Astrocyte of the spinal cord (primary cell): ENCODE measurements around the gene MLIP.

ENCODE experiments used
- DNase-seq: peaks from one replicate; pipeline ENCODE4 v3.0.0; 2011; ENCODE audit warnings: low read depth, low spot score
- H3K4me3 ChIP-seq: 2 replicates; pipeline ENCODE4 v1.5.1; 2011; ENCODE audit warnings: low read depth, mild to moderate bottlenecking, low read length, moderate library complexity
- in situ Hi-C: cut with HindIII; loops from 2 replicates; pipeline ENCODE4 v1.10.0; 2017; ENCODE audit warnings: low sequenced_read_pairs
- TF ChIP-seq, protein P1 (sequence below): IDR thresholded peaks from 2 replicates; pipeline ENCODE4 v1.5.1; 2012; ENCODE audit warnings: low read depth, mild to moderate bottlenecking, low read length, inconsistent platforms

Gene MLIP

DNA sequence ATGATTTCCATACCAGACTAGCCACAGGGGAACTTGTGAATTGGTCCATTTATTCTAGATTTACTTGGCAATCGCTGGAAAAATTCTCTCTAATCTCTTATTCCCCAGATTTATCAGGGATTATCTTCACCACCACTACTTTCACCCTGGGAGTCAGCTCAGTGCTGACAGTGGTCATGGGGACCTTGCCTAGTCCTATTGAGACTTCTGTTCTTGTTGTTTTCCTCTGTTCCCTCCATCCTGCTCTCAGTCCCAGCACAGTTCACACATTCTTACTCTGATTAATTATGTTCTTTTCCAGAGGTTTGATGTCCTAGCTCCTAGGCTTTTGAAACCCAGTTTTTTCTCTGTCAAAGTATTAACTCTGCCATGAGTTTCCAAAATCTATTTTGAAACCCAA, 103.0 kb downstream of the MLIP start:
- no peak overlapping the region for H3K4me3 ChIP-seq
- DNase-seq = no peak
- TF ChIP-seq, protein P1, sequence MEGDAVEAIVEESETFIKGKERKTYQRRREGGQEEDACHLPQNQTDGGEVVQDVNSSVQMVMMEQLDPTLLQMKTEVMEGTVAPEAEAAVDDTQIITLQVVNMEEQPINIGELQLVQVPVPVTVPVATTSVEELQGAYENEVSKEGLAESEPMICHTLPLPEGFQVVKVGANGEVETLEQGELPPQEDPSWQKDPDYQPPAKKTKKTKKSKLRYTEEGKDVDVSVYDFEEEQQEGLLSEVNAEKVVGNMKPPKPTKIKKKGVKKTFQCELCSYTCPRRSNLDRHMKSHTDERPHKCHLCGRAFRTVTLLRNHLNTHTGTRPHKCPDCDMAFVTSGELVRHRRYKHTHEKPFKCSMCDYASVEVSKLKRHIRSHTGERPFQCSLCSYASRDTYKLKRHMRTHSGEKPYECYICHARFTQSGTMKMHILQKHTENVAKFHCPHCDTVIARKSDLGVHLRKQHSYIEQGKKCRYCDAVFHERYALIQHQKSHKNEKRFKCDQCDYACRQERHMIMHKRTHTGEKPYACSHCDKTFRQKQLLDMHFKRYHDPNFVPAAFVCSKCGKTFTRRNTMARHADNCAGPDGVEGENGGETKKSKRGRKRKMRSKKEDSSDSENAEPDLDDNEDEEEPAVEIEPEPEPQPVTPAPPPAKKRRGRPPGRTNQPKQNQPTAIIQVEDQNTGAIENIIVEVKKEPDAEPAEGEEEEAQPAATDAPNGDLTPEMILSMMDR = no peak
- in situ Hi-C loops = no loop called here

DNA sequence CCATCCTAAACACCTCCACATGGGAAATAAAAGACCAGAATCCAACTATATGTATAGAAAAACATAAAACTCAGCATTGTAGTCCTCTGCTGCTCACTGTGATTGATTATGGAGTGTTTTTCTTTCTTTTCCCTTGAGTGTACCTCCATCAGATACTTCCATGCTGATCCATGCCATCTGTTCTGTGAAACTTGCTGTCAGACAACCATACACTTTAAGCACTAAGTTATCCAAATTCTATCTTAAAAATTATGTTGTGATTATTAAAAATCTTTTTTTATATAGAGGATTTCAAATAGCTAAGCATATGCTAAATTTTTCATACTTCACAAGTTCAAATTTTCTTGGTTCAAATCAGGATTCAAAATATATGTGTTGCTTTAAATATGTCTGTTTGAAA, 105.1 kb downstream of the MLIP start:
- TF ChIP-seq, protein P1 = no peak
- in situ Hi-C loops = no loop called here

DNA sequence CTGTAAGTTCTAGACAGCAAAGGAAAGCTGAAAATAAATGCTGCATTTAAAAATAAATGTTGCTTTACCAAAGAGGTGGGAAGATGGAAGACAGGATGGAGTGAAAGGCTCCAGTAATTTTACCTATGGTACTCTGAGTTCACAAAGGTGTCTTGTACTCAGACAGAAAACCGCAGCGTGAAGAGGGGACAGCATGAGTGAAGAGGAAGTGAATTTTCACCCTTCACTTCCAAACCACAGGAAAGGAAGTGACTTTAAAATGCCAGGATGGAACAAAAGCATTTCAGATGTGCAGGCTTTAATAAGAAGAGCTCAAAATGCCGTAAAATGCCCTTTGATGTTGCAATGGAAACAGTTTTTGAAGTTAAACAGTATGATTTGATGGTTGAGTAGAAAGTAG, 105.8 kb downstream of the MLIP start:
- TF ChIP-seq, protein P1 = no peak
- in situ Hi-C loops = no loop called here
- no peak for DNase-seq
- H3K4me3 ChIP-seq = no peak overlapping the region

More for the DNA sequence above, 105.1 kb downstream of the MLIP start:
- DNase-seq = no peak
- no peak overlapping the region for H3K4me3 ChIP-seq

DNA sequence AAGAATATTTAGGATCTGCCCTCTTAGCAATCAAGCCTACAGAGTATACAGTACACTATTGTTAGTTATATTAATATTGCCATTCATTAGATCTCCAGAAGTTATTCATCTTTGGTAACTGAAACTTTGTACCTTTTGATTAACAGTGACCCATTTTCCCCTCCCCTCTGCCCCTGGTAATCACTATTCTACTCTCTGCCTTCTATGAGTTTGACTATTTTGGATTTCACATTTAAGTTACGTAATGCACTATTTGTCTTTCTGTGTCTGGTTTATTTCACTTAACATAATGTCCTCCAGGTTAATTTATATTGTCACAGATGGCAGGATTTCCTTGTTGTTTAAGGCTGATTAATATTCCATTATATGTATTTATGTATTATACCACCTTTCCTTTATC, 111.0 kb downstream of the MLIP start:
- no peak for DNase-seq
- in situ Hi-C loops = no loop called here
- no peak overlapping the region for H3K4me3 ChIP-seq
- TF ChIP-seq, protein P1 = no peak

DNA sequence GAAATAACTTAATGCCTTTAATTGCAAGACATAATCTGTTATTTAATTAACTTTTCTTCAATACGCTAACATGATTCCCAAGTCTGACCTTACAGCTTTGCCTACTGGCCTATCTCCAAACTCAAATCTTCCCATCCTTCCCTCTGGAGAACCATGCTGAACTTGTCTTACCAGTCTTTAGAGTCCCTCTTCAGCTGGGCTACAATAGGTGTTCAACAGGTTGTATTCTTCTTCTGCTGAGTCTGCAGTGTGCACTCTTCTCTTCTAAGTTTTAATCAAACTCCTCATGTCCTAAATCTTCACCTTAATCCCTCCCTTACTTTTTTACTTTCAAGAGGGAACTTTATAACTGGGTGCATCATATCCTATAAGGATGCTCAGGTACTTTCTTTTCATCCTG, 121.5 kb downstream of the MLIP start:
- H3K4me3 ChIP-seq = no peak overlapping the region
- no peak for DNase-seq
- TF ChIP-seq, protein P1 = no peak
- in situ Hi-C loops = no loop called here

DNA sequence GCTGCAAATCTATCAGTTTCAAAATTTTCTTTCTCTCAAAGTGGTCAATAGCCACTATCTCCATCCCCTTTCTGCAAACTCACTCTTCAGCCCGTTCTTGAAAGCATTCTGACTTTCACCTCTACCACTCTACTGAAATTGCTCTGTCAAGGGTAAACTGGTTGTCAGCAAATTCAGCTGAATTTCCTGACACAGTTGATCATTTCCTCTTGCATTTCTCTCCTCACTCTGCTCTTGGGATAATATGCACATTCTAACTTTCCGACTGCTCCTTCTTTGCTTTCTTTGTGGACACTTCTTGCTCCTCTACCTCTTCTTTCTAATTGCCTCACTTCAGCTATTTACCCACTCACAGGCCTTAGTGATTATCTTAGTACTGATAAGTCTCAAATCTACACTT, 123.3 kb downstream of the MLIP start:
- TF ChIP-seq, protein P1 = no peak
- H3K4me3 ChIP-seq = no peak overlapping the region
- no peak for DNase-seq
- in situ Hi-C loops = no loop called here

DNA sequence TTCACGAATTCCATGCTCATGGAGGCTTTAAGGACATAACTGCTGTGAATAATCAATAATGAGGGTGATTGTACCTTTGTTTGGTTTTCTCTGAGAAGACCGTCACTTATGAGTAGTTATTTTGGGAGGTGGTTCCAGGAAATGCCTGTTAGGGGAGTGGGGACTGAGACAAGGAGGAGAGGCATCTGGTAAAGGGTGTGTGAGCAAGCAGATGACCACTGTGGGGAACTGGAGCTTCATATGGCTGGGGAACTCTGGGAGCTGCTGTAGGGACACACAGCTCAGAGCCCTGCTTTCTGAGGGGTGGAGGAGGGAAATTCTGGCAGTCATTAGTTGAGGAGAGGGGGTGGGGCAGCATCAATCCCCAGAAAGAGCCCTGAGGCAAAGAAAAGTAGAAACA, 125.7 kb downstream of the MLIP start:
- DNase-seq = no peak
- in situ Hi-C loops = no loop called here
- TF ChIP-seq, protein P1 = no peak
- H3K4me3 ChIP-seq = no peak overlapping the region
